GM21529 (cell line): ENCODE data around the gene CYP19A1.

ENCODE experiments used
- ATAC-seq: cut with Tn5 transposase; IDR thresholded peaks from one replicate; pipeline ENCODE4 v1.9.1; 2021; ENCODE audit not compliant: unreplicated experiment

CYP19A1 gene

GRCh38 chr15:51328926-51329325 is 9.5 kb downstream of the CYP19A1 start:
- ATAC-seq = no peak

- ATAC-seq = no peak
Measured at GRCh38 chr15:51327081-51327480, 11.3 kb downstream of the CYP19A1 start.

- no peak for ATAC-seq
Measured at GRCh38 chr15:51325167-51325566, 13.2 kb downstream of the CYP19A1 start.

GRCh38 chr15:51323749-51324148 is 14.6 kb downstream of the CYP19A1 start:
- no peak for ATAC-seq

- ATAC-seq = no peak
Measured at GRCh38 chr15:51322621-51323296, 15.6 kb downstream of the CYP19A1 start.

- no peak for ATAC-seq
Measured at GRCh38 chr15:51321316-51321715, 17.1 kb downstream of the CYP19A1 start.

- no peak for ATAC-seq
Measured at GRCh38 chr15:51320843-51321242, 17.6 kb downstream of the CYP19A1 start.

GRCh38 chr15:51319539-51319938 is 18.9 kb downstream of the CYP19A1 start:
- ATAC-seq = no peak

- no peak for ATAC-seq
Measured at GRCh38 chr15:51318382-51319150, 19.8 kb downstream of the CYP19A1 start.

GRCh38 chr15:51316636-51317035 is 21.8 kb downstream of the CYP19A1 start:
- ATAC-seq = no peak

GRCh38 chr15:51315726-51316125 is 22.7 kb downstream of the CYP19A1 start:
- no peak for ATAC-seq

GRCh38 chr15:51314391-51315337 is 23.7 kb downstream of the CYP19A1 start:
- ATAC-seq = no peak

GRCh38 chr15:51313644-51314280 is 24.6 kb downstream of the CYP19A1 start:
- ATAC-seq = no peak

- no peak for ATAC-seq
Measured at GRCh38 chr15:51313074-51313393, 25.4 kb downstream of the CYP19A1 start.

- ATAC-seq = no peak
Measured at GRCh38 chr15:51312166-51313073, 26.0 kb downstream of the CYP19A1 start.

GRCh38 chr15:51311510-51311909 is 26.9 kb downstream of the CYP19A1 start:
- no peak for ATAC-seq

- no peak for ATAC-seq
Measured at GRCh38 chr15:51310064-51310463, 28.3 kb downstream of the CYP19A1 start.

GRCh38 chr15:51307811-51308210 is 30.6 kb downstream of the CYP19A1 start:
- ATAC-seq = no peak

GRCh38 chr15:51307325-51307724 is 31.1 kb downstream of the CYP19A1 start:
- ATAC-seq = no peak

- no peak for ATAC-seq
Measured at GRCh38 chr15:51303462-51303980, 34.9 kb downstream of the CYP19A1 start.
